ENCODE results near the gene PSME1.

DNA sequence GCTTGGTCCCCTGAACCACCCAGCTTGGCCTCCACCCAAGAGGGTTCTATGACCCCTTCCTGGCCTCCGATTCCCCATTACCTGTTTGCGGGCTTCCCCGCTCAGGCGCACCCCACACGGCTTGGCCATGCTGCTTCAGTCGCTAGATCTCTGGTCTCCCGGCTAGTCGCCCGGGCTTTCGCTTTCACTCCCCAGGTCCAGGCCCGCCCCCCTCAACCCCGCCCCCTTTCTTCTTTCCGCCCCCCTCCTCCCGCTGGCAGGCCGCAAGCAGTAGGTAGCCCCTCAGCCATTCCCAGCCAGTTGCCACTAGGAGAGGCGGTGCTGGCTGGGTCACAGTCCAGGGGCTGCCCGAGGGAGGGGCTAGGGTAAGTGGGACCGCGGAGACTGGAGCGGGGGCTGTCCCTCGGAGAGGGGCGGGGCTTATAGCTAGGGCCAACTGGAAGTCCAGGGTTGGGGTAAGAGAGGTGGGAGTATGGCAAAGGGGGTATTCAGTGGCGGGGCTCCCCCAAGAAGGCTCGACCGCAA is 10.5 kb downstream of the PSME1 start, which contains the start of gene PSME2:
- TF ChIP-seq SP1 (CRISPR knock-in tag; conservative IDR thresholded peaks at IDR 0.05) (peak; percentile 56), NR1H2 (CRISPR knock-in tag; IDR thresholded peaks at IDR 0.05) (no peak), ZNF671 (CRISPR knock-in tag; IDR thresholded peaks at IDR 0.05) (no peak)
- TF ChIP-seq, protein P1, sequence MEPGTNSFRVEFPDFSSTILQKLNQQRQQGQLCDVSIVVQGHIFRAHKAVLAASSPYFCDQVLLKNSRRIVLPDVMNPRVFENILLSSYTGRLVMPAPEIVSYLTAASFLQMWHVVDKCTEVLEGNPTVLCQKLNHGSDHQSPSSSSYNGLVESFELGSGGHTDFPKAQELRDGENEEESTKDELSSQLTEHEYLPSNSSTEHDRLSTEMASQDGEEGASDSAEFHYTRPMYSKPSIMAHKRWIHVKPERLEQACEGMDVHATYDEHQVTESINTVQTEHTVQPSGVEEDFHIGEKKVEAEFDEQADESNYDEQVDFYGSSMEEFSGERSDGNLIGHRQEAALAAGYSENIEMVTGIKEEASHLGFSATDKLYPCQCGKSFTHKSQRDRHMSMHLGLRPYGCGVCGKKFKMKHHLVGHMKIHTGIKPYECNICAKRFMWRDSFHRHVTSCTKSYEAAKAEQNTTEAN (CRISPR knock-in tag; IDR thresholded peaks at IDR 0.05) = no peak
- TF ChIP-seq, protein P2, sequence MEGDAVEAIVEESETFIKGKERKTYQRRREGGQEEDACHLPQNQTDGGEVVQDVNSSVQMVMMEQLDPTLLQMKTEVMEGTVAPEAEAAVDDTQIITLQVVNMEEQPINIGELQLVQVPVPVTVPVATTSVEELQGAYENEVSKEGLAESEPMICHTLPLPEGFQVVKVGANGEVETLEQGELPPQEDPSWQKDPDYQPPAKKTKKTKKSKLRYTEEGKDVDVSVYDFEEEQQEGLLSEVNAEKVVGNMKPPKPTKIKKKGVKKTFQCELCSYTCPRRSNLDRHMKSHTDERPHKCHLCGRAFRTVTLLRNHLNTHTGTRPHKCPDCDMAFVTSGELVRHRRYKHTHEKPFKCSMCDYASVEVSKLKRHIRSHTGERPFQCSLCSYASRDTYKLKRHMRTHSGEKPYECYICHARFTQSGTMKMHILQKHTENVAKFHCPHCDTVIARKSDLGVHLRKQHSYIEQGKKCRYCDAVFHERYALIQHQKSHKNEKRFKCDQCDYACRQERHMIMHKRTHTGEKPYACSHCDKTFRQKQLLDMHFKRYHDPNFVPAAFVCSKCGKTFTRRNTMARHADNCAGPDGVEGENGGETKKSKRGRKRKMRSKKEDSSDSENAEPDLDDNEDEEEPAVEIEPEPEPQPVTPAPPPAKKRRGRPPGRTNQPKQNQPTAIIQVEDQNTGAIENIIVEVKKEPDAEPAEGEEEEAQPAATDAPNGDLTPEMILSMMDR (IDR thresholded peaks at IDR 0.05) = no peak

Data from WTC11 (cell line).